CD4-positive, alpha-beta T cell (primary cell): ENCODE measurements around the gene MS4A6A. TPM values are rescaled to one million over a fixed set of nuclear protein-coding genes. Genes with fewer than 3 reads are reported as not detected.

Experiments used
- ATAC-seq: fragments of 200-7000 bp; cut with Tn5 transposase; one replicate; pipeline ENCODE4 v1.10.0; 2022; ENCODE audit warnings: mild to moderate bottlenecking; ENCODE audit not compliant: poor library complexity
- CTCF ChIA-PET: fragments of 350-600 bp; sonication (Branson Sonifier 250); formaldehyde crosslinking; loops from one replicate; lab custom pipeline; 2021; ENCODE audit warnings: antibody characterized with exemption, inconsistent platforms; lab: Charles Lee
- POLR2A ChIA-PET: fragments of 350-600 bp; sonication (Branson Sonifier 250); formaldehyde crosslinking; loops from one replicate; lab custom pipeline; 2021; ENCODE audit warnings: antibody characterized with exemption, inconsistent platforms; lab: Charles Lee
- DNase-seq, 14 experiments: peaks; one replicate each; pipeline ENCODE4 v3.0.0-alpha.2; 2013 to 2020; ENCODE audit warnings: mixed read lengths in 2 of 14
- H3K27ac ChIP-seq, 2 donors: one replicate each; pipeline versions ENCODE4 v1.5.1 to v1.7.0; 2013; ENCODE audit warnings: low read length in 2 of 2, low read depth in 1 of 2, mild to moderate bottlenecking in 1 of 2
- H3K27me3 ChIP-seq, 2 experiments: 1 replicate in 1 of 2; 2 replicates in 1 of 2; pipeline versions ENCODE4 v1.6.1 to v1.7.0; 2013; ENCODE audit warnings: low read length in 2 of 2, control low read depth in 1 of 2, mild to moderate bottlenecking in 1 of 2, moderate library complexity in 1 of 2; ENCODE audit not compliant: insufficient read depth in 2 of 2, control insufficient read depth in 1 of 2
- H3K36me3 ChIP-seq: one replicate; pipeline ENCODE4 v1.6.1; 2013; ENCODE audit warnings: low read length, control low read depth; ENCODE audit not compliant: insufficient read depth
- H3K4me1 ChIP-seq: one replicate; pipeline ENCODE4 v1.6.1; 2013; ENCODE audit warnings: low read length, control low read depth; ENCODE audit not compliant: insufficient read depth
- H3K4me3 ChIP-seq: one replicate; pipeline ENCODE4 v1.5.1; 2013; ENCODE audit warnings: mild to moderate bottlenecking, low read length, moderate library complexity
- H3K9me3 ChIP-seq, 2 experiments: 1 replicate in 1 of 2; 2 replicates in 1 of 2; pipeline versions ENCODE4 v1.6.1 to v1.7.0; 2013; ENCODE audit warnings: low read length in 2 of 2, mild to moderate bottlenecking in 2 of 2, control low read depth in 1 of 2, moderate library complexity in 1 of 2; ENCODE audit not compliant: control insufficient read depth in 1 of 2, insufficient read depth in 1 of 2
- H3K27ac Mint-ChIP-seq: one replicate; pipeline ENCODE4 v1.8.0; 2020; ENCODE audit warnings: mixed read lengths
- H3K27me3 Mint-ChIP-seq: one replicate; pipeline ENCODE4 v1.8.0; 2021; ENCODE audit warnings: mixed read lengths
- H3K36me3 Mint-ChIP-seq: one replicate; pipeline ENCODE4 v1.8.0; 2021; ENCODE audit warnings: low read depth, mixed read lengths
- H3K4me1 Mint-ChIP-seq: one replicate; pipeline ENCODE4 v1.8.0; 2021; ENCODE audit warnings: low read depth, mixed read lengths
- H3K4me3 Mint-ChIP-seq: one replicate; pipeline ENCODE4 v1.8.0; 2020; ENCODE audit warnings: mild to moderate bottlenecking, mixed read lengths
- H3K9me3 Mint-ChIP-seq: one replicate; pipeline ENCODE4 v1.8.0; 2020; ENCODE audit warnings: mixed read lengths
- intact Hi-C, 2 experiments: fragments of 100-400 bp; cut with DNase I in 1 of 2; cut with micrococcal nuclease in 1 of 2; formaldehyde crosslinking; loops; one replicate each; pipeline versions ENCODE4 v1.15.1 to v1.9.0; 2023 to 2025; cut with DNase I, micrococcal nuclease
- total RNA-seq, 174 experiments: library from RNA in 2 of 174; stranded (reverse) in 2 of 174; gene quantifications; one replicate each; pipeline ENCODE4 v1.2.3 and lab custom pipeline; 2021 to 2026
- TF ChIP-seq, protein P1 (sequence below): fragments of 200-600 bp; IDR thresholded peaks from one replicate; pipeline ENCODE4 v1.8.0; 2022; ENCODE audit warnings: antibody characterized with exemption, mild to moderate bottlenecking

The MS4A6A gene
- total RNA-seq, 2 experiments from 2014 or later, result 3.3 TPM

DNA sequence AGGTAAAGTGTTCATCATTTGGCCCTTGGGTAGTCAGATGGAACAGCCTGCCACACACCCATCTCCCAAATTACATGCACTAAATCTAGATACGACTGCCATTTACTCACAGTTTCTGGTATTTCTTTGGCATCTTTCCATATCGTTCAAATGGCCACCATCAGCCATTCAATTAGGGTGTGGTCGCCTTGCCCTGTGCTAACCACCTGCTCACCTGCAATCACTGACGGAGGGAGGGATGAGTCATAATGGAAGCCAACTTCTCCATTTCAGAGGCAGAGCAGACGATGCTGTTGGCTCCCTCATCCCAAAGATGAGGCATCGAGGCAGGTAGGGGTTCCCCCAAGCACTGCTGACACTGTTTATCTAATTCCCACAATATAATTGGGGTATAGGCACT, 14.6 kb downstream of the MS4A6A start:
- no peak for DNase-seq
- POLR2A ChIA-PET, result no interaction called here
- Mint-ChIP-seq H3K4me1 (no peaks in the 10 kb centered on the region), H3K4me3 (no peak overlapping the region), H3K27ac (no peak overlapping the region), H3K36me3 (no peaks in the 10 kb centered on the region), H3K27me3 (peaks cover 9% of the 10 kb centered on the region), H3K9me3 (peaks cover 6% of the 10 kb centered on the region)
- Histone ChIP-seq H3K4me1 (no peaks in the 10 kb centered on the region), H3K36me3 (no peaks in the 10 kb centered on the region), H3K9me3 (peaks cover 12 to 18% of the 10 kb centered on the region in 2 experiments), H3K4me3 (no peak overlapping the region), H3K27me3 (no peaks in the 10 kb centered on the region), H3K27ac (no peak overlapping the region)
- TF ChIP-seq, protein P1, sequence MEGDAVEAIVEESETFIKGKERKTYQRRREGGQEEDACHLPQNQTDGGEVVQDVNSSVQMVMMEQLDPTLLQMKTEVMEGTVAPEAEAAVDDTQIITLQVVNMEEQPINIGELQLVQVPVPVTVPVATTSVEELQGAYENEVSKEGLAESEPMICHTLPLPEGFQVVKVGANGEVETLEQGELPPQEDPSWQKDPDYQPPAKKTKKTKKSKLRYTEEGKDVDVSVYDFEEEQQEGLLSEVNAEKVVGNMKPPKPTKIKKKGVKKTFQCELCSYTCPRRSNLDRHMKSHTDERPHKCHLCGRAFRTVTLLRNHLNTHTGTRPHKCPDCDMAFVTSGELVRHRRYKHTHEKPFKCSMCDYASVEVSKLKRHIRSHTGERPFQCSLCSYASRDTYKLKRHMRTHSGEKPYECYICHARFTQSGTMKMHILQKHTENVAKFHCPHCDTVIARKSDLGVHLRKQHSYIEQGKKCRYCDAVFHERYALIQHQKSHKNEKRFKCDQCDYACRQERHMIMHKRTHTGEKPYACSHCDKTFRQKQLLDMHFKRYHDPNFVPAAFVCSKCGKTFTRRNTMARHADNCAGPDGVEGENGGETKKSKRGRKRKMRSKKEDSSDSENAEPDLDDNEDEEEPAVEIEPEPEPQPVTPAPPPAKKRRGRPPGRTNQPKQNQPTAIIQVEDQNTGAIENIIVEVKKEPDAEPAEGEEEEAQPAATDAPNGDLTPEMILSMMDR, result no peak
- no peak for ATAC-seq
- CTCF ChIA-PET, result no interaction called here
- intact Hi-C loops, result no loop called here

- Histone ChIP-seq H3K9me3 (peaks cover 12 to 18% of the 10 kb centered on the region in 2 experiments), H3K27ac (no peak overlapping the region), H3K36me3 (no peaks in the 10 kb centered on the region), H3K4me3 (no peak overlapping the region), H3K4me1 (no peaks in the 10 kb centered on the region), H3K27me3 (peaks cover 0 to 3% of the 10 kb centered on the region in 2 experiments)
- H3K27me3 Mint-ChIP-seq, result peaks cover 5% of the 10 kb centered on the region
- DNase-seq, result no peak
- H3K4me3 Mint-ChIP-seq, result no peak overlapping the region
- intact Hi-C loops, result no loop called here
- TF ChIP-seq, protein P1, result no peak
- no peak for ATAC-seq
- peaks cover 6% of the 10 kb centered on the region for H3K9me3 Mint-ChIP-seq
- H3K27ac Mint-ChIP-seq, result no peak overlapping the region
- ChIA-PET POLR2A (no interaction called here), CTCF (no interaction called here)
- H3K4me1 Mint-ChIP-seq, result no peaks in the 10 kb centered on the region
- H3K36me3 Mint-ChIP-seq, result no peaks in the 10 kb centered on the region
Observed at GRCh38 chr11:60165951-60166350, 16.9 kb downstream of the MS4A6A start.

GRCh38 chr11:60165538-60165937, 17.3 kb downstream of the MS4A6A start:
- TF ChIP-seq, protein P1, result no peak
- Mint-ChIP-seq H3K4me1 (no peaks in the 10 kb centered on the region), H3K9me3 (peaks cover 5% of the 10 kb centered on the region), H3K27ac (no peak overlapping the region), H3K27me3 (peaks cover 5% of the 10 kb centered on the region), H3K4me3 (no peak overlapping the region), H3K36me3 (no peaks in the 10 kb centered on the region)
- no peak overlapping the region for H3K4me3 ChIP-seq
- no peak overlapping the region for H3K27ac ChIP-seq
- CTCF ChIA-PET, result no interaction called here
- peaks cover 12 to 18% of the 10 kb centered on the region in 2 experiments for H3K9me3 ChIP-seq
- H3K4me1 ChIP-seq, result no peaks in the 10 kb centered on the region
- DNase-seq (no peak), ATAC-seq (no peak)
- intact Hi-C loops, result no loop called here
- H3K27me3 ChIP-seq, result peaks cover 0 to 3% of the 10 kb centered on the region in 2 experiments
- H3K36me3 ChIP-seq, result no peaks in the 10 kb centered on the region
- POLR2A ChIA-PET, result no interaction called here
